Measurements from ENCODE around the gene EVX2. TPM values are rescaled to one million over a fixed set of nuclear protein-coding genes. Genes with fewer than 3 reads are reported as not detected.

Gene EVX2
- total RNA-seq, 3 donors from 2014 or later, result 0.12 TPM; not detected in 2

DNA sequence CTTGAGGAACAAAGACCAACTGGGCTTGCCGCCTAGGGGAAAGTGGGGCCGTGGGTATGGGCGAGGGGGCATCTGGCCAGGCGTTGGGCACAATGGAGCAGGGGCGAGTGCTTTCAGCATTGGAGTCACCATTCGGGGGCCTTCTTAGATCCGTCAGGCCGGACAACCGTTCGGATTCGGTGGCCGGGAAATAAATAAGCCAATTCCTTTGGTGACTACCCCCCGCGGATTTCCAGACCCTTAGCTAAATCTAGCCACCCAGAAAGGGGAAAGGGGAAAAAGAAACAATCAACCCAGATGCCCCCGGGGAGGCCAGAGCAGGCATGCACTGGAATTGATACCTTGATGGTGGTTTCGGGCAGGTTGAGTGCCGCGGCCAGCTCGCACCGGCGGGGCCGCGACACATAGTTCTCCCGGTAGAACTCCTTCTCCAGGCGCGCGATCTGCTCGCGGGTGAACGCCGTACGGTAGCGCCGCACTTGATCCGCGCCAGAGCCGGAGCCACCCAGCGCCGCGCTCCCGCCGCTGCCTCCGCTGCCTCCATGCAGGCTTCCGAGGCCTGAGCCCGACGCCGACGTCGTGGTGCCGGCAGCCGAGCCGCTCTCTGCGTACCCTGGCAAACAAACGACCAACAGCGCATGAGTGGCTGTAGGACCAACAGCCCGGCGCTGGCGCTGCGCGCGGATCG is 1.8 kb downstream of the EVX2 start:
- DNase-seq (no peak), ATAC-seq (peak; percentile 26)
- TF ChIP-seq, protein P1, sequence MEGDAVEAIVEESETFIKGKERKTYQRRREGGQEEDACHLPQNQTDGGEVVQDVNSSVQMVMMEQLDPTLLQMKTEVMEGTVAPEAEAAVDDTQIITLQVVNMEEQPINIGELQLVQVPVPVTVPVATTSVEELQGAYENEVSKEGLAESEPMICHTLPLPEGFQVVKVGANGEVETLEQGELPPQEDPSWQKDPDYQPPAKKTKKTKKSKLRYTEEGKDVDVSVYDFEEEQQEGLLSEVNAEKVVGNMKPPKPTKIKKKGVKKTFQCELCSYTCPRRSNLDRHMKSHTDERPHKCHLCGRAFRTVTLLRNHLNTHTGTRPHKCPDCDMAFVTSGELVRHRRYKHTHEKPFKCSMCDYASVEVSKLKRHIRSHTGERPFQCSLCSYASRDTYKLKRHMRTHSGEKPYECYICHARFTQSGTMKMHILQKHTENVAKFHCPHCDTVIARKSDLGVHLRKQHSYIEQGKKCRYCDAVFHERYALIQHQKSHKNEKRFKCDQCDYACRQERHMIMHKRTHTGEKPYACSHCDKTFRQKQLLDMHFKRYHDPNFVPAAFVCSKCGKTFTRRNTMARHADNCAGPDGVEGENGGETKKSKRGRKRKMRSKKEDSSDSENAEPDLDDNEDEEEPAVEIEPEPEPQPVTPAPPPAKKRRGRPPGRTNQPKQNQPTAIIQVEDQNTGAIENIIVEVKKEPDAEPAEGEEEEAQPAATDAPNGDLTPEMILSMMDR (IDR thresholded peaks at IDR 0.05), result no peak
- Histone ChIP-seq H3K36me3 (ENCODE audit: low read depth) (no peaks in the 10 kb centered on the region), H3K9me3 (no peaks in the 10 kb centered on the region), H3K4me1 (ENCODE audit: low read depth) (peaks cover 21% of the 10 kb centered on the region), H3K4me3 (no peak overlapping the region)
- intact Hi-C loops (cut with DNase I, micrococcal nuclease), result loop anchor here in 1 of 2 donors (5.0 to 10.0 kb wide), 2 partner anchors 395 to 717 kb away; no protein-coding TSS in a partner anchor

DNA sequence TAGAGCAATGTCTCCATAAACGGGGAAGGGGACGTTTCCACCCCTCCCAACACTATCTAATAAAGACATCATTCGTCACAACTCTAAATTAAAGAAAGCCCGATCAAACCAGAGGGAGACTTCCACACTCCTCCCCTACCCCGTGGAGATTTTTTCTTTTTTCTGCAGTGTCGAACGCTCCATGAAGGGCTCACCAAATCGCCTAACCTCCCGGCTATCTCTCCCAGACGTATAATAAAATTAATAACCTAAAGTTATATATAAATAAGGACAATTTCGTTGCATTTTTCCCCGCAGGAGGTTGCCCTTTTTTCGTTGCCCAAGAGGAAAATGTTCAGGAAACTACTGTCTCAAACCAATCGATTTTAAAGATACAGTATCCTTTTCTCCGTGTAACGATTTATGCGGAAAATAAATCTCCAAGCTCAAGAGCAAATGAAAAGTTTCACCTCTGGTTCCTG is 2.4 kb downstream of the EVX2 start:
- Histone ChIP-seq H3K9me3 (no peaks in the 10 kb centered on the region), H3K36me3 (ENCODE audit: low read depth) (no peaks in the 10 kb centered on the region), H3K4me3 (no peak overlapping the region), H3K4me1 (ENCODE audit: low read depth) (peaks cover 21% of the 10 kb centered on the region)
- ATAC-seq (no peak), DNase-seq (no peak)
- intact Hi-C loops (cut with DNase I, micrococcal nuclease), result loop anchor here in 1 of 2 donors (5.0 to 10.0 kb wide), 2 partner anchors 394 to 717 kb away; no protein-coding TSS in a partner anchor
- TF ChIP-seq, protein P1 (IDR thresholded peaks at IDR 0.05), result no peak

DNA sequence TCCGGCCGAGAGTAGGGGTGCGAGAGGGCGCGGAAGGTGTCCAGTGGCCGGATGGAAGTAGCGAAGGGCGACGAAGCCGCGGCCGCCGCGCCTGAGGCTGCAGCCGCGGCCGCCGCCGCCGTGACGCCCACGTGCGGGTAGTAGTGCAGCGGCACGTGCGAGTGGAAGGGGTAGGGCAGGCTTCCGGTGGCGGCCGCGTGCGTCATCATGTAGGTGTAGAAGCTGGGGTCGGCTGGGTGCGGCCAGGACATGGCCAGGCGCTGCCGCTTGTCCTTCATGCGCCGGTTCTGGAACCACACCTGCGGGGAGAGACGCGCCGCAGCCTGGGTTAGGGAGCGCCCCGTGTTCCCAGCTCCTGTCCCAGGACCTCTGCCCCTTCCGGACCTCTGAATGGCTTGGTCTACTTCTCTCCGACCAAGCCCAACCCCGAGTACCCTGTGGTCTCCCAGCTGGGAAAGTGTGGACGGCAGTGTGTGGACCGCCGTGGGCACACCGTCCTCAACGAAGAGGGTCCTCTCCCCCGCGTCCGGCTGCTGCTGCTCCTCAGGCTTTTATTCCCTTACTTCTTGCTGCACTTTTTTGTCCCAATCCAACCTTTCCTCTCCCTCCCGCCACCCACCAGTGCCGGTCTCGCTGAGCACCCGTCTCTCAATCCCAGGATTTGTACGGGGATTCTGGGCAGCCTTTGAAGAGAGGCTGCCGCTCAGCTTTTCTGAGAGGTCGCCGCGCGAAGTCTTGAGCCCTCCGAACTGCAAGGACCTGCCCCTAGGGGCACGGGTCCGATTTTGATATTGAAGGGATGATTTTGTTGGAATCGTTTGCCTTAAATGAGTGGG is 3.0 kb downstream of the EVX2 start:
- H3K4me3 ChIP-seq, result no peak overlapping the region
- H3K4me1 ChIP-seq (ENCODE audit: low read depth), result peaks cover 16% of the 10 kb centered on the region
- peak in 2 of 3 donors; percentile 28 to 54 for DNase-seq
- intact Hi-C loops (cut with DNase I, micrococcal nuclease), result loop anchor here in 1 of 2 donors (5.0 to 10.0 kb wide), 2 partner anchors 393 to 716 kb away; no protein-coding TSS in a partner anchor
- H3K36me3 ChIP-seq (ENCODE audit: low read depth), result no peaks in the 10 kb centered on the region
- H3K9me3 ChIP-seq, result no peaks in the 10 kb centered on the region
- peak; percentile 63 for ATAC-seq
- TF ChIP-seq, protein P1 (IDR thresholded peaks at IDR 0.05), result no peak

DNA sequence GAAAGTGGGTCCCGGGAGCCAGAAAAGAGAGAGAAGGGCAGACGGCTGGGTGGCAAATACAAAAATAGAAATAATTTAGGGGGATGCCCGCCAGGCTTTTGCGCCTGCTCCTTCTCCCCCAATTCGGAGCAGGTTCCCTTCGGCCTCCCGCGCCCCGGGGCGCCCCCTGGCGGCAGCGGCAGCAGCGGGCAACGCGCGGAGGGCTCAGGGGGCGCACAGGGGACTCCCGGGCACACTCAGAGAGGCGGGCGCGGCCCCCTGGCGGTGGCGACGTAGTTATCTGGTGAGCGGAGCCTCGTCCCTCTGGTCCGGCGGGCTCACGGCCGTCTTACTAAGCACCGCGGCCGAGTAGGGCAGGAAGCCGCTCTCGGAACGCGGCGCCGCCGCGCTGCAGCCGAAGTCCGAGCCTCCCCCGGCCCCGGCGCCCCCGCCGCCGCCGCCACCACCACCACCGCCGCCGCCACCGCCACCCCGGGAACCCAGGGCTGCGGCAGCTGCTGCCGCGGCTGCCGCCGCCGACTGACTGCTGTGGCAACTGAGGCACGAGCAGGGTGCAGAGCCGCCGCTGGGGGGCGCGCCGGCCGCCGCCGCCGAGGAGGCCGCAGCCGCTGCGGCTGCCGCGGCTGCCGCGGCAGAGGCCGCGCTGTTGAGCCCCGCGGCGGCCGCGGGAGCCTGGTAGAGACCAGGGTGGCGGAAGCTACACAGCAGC is 3.8 kb downstream of the EVX2 start:
- intact Hi-C loops (cut with DNase I, micrococcal nuclease), result loop anchor here in 1 of 2 donors (5.0 to 10.0 kb wide), 2 partner anchors 393 to 715 kb away; no protein-coding TSS in a partner anchor
- Histone ChIP-seq H3K36me3 (ENCODE audit: low read depth) (no peaks in the 10 kb centered on the region), H3K4me3 (no peak overlapping the region), H3K4me1 (ENCODE audit: low read depth) (peaks cover 15% of the 10 kb centered on the region), H3K9me3 (no peaks in the 10 kb centered on the region)
- DNase-seq, result peak in 2 of 3 donors; percentile 44 to 59
- ATAC-seq, result peak; percentile 76
- TF ChIP-seq, protein P1 (IDR thresholded peaks at IDR 0.05), result peak; percentile 54

DNA sequence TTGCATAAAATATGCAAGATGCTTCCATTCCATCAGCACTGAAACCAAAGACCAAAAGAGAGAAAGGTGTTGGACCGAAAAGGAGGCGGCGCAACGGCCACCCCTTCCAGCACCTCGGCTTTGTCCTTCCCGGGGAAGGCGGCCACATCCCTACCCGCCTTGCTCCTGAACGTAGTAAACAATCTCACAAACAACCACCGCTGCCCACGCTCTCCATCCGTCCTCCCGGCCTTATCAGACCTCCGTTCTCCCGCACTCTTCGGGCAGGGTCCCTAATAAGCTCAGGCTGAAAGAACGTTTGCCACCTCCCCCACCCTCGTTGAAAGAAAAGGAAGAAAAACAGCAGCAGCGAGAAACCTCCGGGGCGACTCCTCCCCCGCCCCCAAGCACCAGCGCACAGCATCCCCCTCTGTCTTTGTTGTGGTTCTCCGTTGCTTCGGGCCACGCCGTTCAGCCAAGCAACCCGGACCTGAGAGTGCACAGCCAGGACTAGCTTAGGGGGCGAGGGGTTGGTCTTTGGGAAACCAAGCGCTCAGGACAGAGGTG is 4.4 kb downstream of the EVX2 start:
- ATAC-seq (no peak), DNase-seq (no peak)
- Histone ChIP-seq H3K4me3 (no peak overlapping the region), H3K4me1 (ENCODE audit: low read depth) (peaks cover 15% of the 10 kb centered on the region), H3K9me3 (no peaks in the 10 kb centered on the region), H3K36me3 (ENCODE audit: low read depth) (no peaks in the 10 kb centered on the region)
- intact Hi-C loops (cut with DNase I, micrococcal nuclease), result no loop called here
- TF ChIP-seq, protein P1 (IDR thresholded peaks at IDR 0.05), result no peak
